ENCODE results near the gene EXT2.

DNA sequence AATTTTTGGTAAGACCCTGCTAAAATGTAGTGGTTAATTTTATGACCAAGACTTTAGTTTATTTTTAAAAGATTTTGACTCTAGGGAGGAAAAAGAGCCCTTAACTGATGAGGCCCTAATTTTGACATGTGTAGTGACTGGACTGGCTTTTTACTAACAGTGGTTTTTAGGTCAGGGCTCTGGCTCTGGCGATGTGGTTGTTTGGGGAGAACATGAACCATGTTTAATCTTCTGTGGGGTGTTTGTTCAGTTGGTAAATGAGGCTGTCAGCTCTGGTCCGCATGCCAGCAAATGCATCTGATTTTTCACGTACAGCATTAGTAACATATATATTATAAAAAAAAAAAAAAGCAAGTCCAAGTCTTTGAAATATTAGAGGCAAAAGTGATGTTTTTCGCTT is 104.3 kb downstream of the EXT2 start:
- TF ChIP-seq, protein P1, sequence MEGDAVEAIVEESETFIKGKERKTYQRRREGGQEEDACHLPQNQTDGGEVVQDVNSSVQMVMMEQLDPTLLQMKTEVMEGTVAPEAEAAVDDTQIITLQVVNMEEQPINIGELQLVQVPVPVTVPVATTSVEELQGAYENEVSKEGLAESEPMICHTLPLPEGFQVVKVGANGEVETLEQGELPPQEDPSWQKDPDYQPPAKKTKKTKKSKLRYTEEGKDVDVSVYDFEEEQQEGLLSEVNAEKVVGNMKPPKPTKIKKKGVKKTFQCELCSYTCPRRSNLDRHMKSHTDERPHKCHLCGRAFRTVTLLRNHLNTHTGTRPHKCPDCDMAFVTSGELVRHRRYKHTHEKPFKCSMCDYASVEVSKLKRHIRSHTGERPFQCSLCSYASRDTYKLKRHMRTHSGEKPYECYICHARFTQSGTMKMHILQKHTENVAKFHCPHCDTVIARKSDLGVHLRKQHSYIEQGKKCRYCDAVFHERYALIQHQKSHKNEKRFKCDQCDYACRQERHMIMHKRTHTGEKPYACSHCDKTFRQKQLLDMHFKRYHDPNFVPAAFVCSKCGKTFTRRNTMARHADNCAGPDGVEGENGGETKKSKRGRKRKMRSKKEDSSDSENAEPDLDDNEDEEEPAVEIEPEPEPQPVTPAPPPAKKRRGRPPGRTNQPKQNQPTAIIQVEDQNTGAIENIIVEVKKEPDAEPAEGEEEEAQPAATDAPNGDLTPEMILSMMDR (conservative IDR thresholded peaks at IDR 0.05; ENCODE audit: low read length), result no peak
- TF ChIP-seq EZH2phosphoT487 (IDR thresholded peaks at IDR 0.05; ENCODE audit: borderline replicate concordance), result no peak

All from Loucy (cell line).